ENCODE measurements around the gene SRP19.

SRP19 gene

DNA sequence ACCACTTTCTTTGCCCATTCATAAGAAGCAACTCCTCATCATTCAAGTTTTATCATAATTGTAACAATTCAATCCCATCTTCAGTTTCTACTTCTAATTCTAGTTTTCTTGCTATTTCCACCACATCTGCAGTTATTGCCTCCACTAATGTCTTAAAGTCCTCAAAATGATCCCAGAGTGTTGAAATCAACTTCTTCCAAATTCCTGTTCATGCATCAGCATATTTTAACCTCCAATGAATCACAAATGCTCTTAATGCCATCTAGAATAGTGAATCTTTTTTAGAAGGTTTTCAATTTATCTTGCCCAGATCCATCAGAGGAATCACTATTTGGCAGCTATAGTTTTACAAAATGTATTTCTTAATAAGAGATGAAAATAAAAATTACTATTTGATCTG lies 3.2 kb upstream of the SRP19 start:
- TF ChIP-seq CEBPB (IDR thresholded peaks at IDR 0.05) (no peak), EGR1 (IDR thresholded peaks at IDR 0.05) (no peak), TCF12 (IDR thresholded peaks at IDR 0.05; ENCODE audit: low read depth) (no peak), ZBTB7A (IDR thresholded peaks at IDR 0.05; ENCODE audit: low read depth) (no peak), TEAD4 (IDR thresholded peaks at IDR 0.05) (no peak), YY1 (IDR thresholded peaks at IDR 0.05; ENCODE audit: low read depth) (no peak), FOXM1 (IDR thresholded peaks at IDR 0.05; ENCODE audit: borderline replicate concordance, low read depth) (no peak), CREB1 (IDR thresholded peaks at IDR 0.05; ENCODE audit: low read depth) (no peak), TAF1 (IDR thresholded peaks at IDR 0.05; ENCODE audit: low read depth) (no peak), NFIC (IDR thresholded peaks at IDR 0.05) (no peak)
- TF ChIP-seq, protein P1, sequence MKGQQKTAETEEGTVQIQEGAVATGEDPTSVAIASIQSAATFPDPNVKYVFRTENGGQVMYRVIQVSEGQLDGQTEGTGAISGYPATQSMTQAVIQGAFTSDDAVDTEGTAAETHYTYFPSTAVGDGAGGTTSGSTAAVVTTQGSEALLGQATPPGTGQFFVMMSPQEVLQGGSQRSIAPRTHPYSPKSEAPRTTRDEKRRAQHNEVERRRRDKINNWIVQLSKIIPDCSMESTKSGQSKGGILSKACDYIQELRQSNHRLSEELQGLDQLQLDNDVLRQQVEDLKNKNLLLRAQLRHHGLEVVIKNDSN (IDR thresholded peaks at IDR 0.05) = no peak
- TF ChIP-seq, protein P2, sequence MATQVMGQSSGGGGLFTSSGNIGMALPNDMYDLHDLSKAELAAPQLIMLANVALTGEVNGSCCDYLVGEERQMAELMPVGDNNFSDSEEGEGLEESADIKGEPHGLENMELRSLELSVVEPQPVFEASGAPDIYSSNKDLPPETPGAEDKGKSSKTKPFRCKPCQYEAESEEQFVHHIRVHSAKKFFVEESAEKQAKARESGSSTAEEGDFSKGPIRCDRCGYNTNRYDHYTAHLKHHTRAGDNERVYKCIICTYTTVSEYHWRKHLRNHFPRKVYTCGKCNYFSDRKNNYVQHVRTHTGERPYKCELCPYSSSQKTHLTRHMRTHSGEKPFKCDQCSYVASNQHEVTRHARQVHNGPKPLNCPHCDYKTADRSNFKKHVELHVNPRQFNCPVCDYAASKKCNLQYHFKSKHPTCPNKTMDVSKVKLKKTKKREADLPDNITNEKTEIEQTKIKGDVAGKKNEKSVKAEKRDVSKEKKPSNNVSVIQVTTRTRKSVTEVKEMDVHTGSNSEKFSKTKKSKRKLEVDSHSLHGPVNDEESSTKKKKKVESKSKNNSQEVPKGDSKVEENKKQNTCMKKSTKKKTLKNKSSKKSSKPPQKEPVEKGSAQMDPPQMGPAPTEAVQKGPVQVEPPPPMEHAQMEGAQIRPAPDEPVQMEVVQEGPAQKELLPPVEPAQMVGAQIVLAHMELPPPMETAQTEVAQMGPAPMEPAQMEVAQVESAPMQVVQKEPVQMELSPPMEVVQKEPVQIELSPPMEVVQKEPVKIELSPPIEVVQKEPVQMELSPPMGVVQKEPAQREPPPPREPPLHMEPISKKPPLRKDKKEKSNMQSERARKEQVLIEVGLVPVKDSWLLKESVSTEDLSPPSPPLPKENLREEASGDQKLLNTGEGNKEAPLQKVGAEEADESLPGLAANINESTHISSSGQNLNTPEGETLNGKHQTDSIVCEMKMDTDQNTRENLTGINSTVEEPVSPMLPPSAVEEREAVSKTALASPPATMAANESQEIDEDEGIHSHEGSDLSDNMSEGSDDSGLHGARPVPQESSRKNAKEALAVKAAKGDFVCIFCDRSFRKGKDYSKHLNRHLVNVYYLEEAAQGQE (IDR thresholded peaks at IDR 0.05; ENCODE audit: low read depth) = no peak

DNA sequence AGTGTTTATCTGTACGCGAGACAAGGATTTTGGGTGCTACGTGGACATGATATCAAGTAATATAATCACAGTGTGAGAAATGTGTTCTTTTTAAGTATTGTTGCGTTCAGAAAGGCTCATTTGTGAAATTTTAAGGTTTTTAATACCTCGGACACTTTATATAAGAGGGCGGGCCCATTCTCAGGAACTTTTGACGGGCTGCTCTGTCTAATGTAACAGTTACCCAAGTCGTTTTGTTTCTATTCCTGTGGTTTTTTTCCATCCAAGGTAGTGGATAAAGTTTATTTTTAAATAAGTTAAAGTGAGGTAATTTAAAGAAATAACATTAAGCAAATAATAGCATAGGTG lies 525 bp downstream of the SRP19 start:
- TF ChIP-seq EP300 (IDR thresholded peaks at IDR 0.05; ENCODE audit: borderline replicate concordance) = no peak
- TF ChIP-seq, protein P1 (IDR thresholded peaks at IDR 0.05) = no peak
- no peak for TF ChIP-seq FOXM1 (IDR thresholded peaks at IDR 0.05; ENCODE audit: borderline replicate concordance, low read depth)
- no peak for TF ChIP-seq CEBPB (IDR thresholded peaks at IDR 0.05)
- TF ChIP-seq, protein P3, sequence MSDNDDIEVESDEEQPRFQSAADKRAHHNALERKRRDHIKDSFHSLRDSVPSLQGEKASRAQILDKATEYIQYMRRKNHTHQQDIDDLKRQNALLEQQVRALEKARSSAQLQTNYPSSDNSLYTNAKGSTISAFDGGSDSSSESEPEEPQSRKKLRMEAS (IDR thresholded peaks at IDR 0.05) = no peak
- TF ChIP-seq CREB1 (IDR thresholded peaks at IDR 0.05; ENCODE audit: low read depth) = no peak
- TF ChIP-seq YY1 (IDR thresholded peaks at IDR 0.05; ENCODE audit: low read depth) = no peak

DNA sequence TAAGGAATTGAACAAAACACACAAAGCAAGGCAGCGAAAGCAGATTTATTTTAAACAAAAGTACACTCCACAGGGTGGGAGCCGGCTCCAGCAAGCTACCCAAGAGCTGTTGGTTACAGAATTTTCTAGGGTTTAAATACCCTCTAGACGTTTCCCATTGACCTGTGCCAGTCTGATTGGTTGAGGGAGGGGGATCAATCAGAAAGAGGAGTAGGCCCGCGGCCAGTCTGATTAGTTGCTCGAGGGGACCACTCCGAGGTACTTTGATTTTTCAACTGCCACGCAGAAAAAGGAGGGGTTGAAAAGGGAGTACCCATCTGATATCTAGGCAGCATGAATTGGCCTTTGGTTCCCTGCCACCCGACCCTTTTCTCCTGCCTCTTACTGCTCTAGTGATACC lies 998 bp downstream of the SRP19 start:
- TF ChIP-seq RAD21 (IDR thresholded peaks at IDR 0.05; ENCODE audit: low read depth) (no peak), EP300 (IDR thresholded peaks at IDR 0.05; ENCODE audit: borderline replicate concordance) (no peak), EGR1 (IDR thresholded peaks at IDR 0.05) (no peak), ZBTB7A (IDR thresholded peaks at IDR 0.05; ENCODE audit: low read depth) (no peak), FOXM1 (IDR thresholded peaks at IDR 0.05; ENCODE audit: borderline replicate concordance, low read depth) (no peak), TAF1 (IDR thresholded peaks at IDR 0.05; ENCODE audit: low read depth) (no peak), YY1 (IDR thresholded peaks at IDR 0.05; ENCODE audit: low read depth) (no peak), TEAD4 (IDR thresholded peaks at IDR 0.05) (no peak)

DNA sequence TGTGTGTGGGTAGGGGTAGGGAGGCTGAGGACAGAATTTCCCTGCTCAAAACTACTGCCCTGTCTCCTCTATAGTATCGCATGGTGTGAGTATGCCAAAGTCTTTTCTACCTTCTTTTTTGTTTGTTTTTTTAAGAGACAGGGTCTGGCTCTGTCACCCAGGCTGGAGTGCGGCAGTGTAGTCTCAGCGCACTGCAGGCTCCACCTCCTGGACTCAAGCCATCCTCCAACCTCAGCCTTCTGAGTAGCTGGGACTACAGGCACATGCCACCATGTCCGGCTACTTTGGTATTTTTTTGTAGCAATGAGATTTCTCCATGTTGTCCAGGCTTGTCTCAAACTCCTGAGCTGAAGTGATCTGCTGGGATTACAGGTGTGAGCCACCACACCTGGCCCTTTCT lies 2.5 kb downstream of the SRP19 start:
- no peak for TF ChIP-seq NFIC (IDR thresholded peaks at IDR 0.05)
- TF ChIP-seq YY1 (IDR thresholded peaks at IDR 0.05; ENCODE audit: low read depth) = no peak
- no peak for TF ChIP-seq TAF1 (IDR thresholded peaks at IDR 0.05; ENCODE audit: low read depth)
- no peak for TF ChIP-seq RAD21 (IDR thresholded peaks at IDR 0.05; ENCODE audit: low read depth)
- TF ChIP-seq ZBTB7A (IDR thresholded peaks at IDR 0.05; ENCODE audit: low read depth) = no peak
- TF ChIP-seq EGR1 (IDR thresholded peaks at IDR 0.05) = no peak
- no peak for TF ChIP-seq CEBPB (IDR thresholded peaks at IDR 0.05)
- TF ChIP-seq, protein P2 (IDR thresholded peaks at IDR 0.05; ENCODE audit: low read depth) = no peak
- no peak for TF ChIP-seq CREB1 (IDR thresholded peaks at IDR 0.05; ENCODE audit: low read depth)

DNA sequence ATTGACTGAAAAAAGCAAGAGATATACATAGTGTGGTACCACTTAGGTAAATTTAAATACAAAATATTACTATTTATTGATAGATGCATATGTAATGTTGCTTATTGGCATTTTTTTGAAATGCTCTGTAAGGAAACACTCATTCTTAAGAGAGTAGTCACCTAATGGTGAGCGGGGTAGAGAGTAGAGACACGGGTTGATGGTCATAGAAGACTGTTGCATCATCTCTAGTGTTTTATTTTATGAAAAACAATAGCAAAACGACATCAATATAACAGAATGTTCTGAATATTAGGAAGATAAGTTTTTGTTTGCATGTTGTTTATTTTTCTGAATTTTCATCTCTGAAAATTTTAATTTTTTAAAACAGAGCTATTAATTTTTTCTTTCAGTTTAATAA lies 4.0 kb downstream of the SRP19 start:
- TF ChIP-seq EP300 (IDR thresholded peaks at IDR 0.05; ENCODE audit: borderline replicate concordance) (no peak), CREB1 (IDR thresholded peaks at IDR 0.05; ENCODE audit: low read depth) (no peak), TCF12 (IDR thresholded peaks at IDR 0.05; ENCODE audit: low read depth) (no peak), RAD21 (IDR thresholded peaks at IDR 0.05; ENCODE audit: low read depth) (no peak), TAF1 (IDR thresholded peaks at IDR 0.05; ENCODE audit: low read depth) (no peak), EGR1 (IDR thresholded peaks at IDR 0.05) (no peak), ZBTB7A (IDR thresholded peaks at IDR 0.05; ENCODE audit: low read depth) (no peak), YY1 (IDR thresholded peaks at IDR 0.05; ENCODE audit: low read depth) (no peak), NFIC (IDR thresholded peaks at IDR 0.05) (no peak), TEAD4 (IDR thresholded peaks at IDR 0.05) (no peak), FOXM1 (IDR thresholded peaks at IDR 0.05; ENCODE audit: borderline replicate concordance, low read depth) (no peak), CEBPB (IDR thresholded peaks at IDR 0.05) (no peak)
- TF ChIP-seq, protein P3 (IDR thresholded peaks at IDR 0.05) = no peak
- TF ChIP-seq, protein P2 (IDR thresholded peaks at IDR 0.05; ENCODE audit: low read depth) = no peak
- TF ChIP-seq, protein P1 (IDR thresholded peaks at IDR 0.05) = no peak

Measured in Ishikawa (cell line).